Ovary (tissue), 3 donors: ENCODE measurements around the gene IGHMBP2.

Experiments used
- EP300 ChIP-seq: sonication (generic); formaldehyde crosslinking; IDR thresholded peaks from one replicate; pipeline ENCODE4 v1.6.1; 2017; ENCODE audit warnings: antibody characterized with exemption
- POLR2A ChIP-seq: fragments of 450-650 bp; IDR thresholded peaks from one replicate; pipeline ENCODE4 v1.6.1; 2017; ENCODE audit warnings: antibody characterized with exemption, mild to moderate bottlenecking, moderate library complexity
- TF ChIP-seq, protein P1 (sequence below), 3 donors: fragments of 450-650 bp in 2 of 3; fragments of 200-600 bp in 1 of 3; IDR thresholded peaks; one replicate each; pipeline versions ENCODE4 v1.5.1 to v1.8.0; 2016 to 2022; ENCODE audit warnings: antibody characterized with exemption in 3 of 3, mild to moderate bottlenecking in 1 of 3
- donor health status: DM: no; HTN: no; CAD: no.

DNA sequence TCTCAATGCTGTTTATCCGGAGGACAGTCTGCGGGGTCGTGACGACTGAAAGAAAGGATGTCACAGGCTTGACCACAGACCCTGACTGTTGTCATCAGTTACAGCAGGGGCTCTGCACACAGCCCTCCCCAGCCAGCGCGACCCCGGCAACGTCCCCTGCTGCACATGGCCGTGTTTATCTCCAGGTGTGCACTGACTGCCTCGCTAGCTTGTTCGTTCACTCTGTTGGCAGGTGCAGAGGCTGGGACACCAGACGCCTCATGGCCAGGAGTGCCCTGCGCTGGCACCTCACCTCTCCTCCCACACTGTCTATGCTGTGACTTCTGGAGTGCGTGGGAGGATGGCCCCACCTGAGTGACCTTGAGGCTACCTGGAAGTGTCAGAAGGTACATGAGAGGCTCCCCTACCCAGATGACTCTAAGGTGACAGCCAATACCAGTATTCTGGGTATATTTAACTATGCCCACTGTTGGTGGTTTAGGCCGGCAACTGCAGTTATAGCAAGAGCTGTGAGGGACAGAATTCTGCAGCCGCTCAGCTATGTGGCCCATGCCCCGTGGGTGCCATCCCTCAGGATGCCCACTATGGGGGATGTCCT is 12.2 kb upstream of the IGHMBP2 start:
- TF ChIP-seq, protein P1, sequence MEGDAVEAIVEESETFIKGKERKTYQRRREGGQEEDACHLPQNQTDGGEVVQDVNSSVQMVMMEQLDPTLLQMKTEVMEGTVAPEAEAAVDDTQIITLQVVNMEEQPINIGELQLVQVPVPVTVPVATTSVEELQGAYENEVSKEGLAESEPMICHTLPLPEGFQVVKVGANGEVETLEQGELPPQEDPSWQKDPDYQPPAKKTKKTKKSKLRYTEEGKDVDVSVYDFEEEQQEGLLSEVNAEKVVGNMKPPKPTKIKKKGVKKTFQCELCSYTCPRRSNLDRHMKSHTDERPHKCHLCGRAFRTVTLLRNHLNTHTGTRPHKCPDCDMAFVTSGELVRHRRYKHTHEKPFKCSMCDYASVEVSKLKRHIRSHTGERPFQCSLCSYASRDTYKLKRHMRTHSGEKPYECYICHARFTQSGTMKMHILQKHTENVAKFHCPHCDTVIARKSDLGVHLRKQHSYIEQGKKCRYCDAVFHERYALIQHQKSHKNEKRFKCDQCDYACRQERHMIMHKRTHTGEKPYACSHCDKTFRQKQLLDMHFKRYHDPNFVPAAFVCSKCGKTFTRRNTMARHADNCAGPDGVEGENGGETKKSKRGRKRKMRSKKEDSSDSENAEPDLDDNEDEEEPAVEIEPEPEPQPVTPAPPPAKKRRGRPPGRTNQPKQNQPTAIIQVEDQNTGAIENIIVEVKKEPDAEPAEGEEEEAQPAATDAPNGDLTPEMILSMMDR (IDR thresholded peaks at IDR 0.05) = no peak
- TF ChIP-seq POLR2A = no peak
- no peak for TF ChIP-seq EP300
